HCEC 1CT (cell line): ENCODE results near the gene DMXL1.

Experiments used
- DNase-seq: peaks from one replicate; pipeline ENCODE4 v3.0.0-alpha.2; 2017

DMXL1 gene

GRCh38 chr5:119070828-119071560 is at the start of gene DMXL1:
TSS of gene DMXL1 (plus strand) at chr5:119071087. CDS start at chr5:119071570, 483 bp downstream.
- DNase-seq = peak; percentile 98

GRCh38 chr5:119021149-119021732 is 49.6 kb upstream of the DMXL1 start:
- DNase-seq = no peak

- peak; percentile 54 for DNase-seq
Observed at GRCh38 chr5:119022017-119022745, 48.7 kb upstream of the DMXL1 start.

- no peak for DNase-seq
Observed at GRCh38 chr5:119022773-119023172, 48.1 kb upstream of the DMXL1 start.

GRCh38 chr5:119028575-119028974 is 42.3 kb upstream of the DMXL1 start:
- DNase-seq = no peak

- no peak for DNase-seq
Observed at GRCh38 chr5:119031011-119031886, 39.6 kb upstream of the DMXL1 start.

GRCh38 chr5:119031905-119032304 is 39.0 kb upstream of the DMXL1 start:
- no peak for DNase-seq

- no peak for DNase-seq
Observed at GRCh38 chr5:119032656-119033055, 38.2 kb upstream of the DMXL1 start.

- DNase-seq = no peak
Observed at GRCh38 chr5:119033135-119033534, 37.8 kb upstream of the DMXL1 start.

- DNase-seq = peak; percentile 87
Observed at GRCh38 chr5:119036101-119036762, 34.7 kb upstream of the DMXL1 start.

- DNase-seq = no peak
Observed at GRCh38 chr5:119037496-119038215, 33.2 kb upstream of the DMXL1 start.

- DNase-seq = no peak
Observed at GRCh38 chr5:119048246-119048645, 22.6 kb upstream of the DMXL1 start.

- peak; percentile 80 for DNase-seq
Observed at GRCh38 chr5:119049824-119050449, 20.9 kb upstream of the DMXL1 start.

GRCh38 chr5:119054101-119054500 is 16.8 kb upstream of the DMXL1 start:
- DNase-seq = no peak

- no peak for DNase-seq
Observed at GRCh38 chr5:119055294-119055693, 15.6 kb upstream of the DMXL1 start.

GRCh38 chr5:119058979-119059529 is 11.8 kb upstream of the DMXL1 start:
- no peak for DNase-seq

- no peak for DNase-seq
Observed at GRCh38 chr5:119059740-119060255, 11.1 kb upstream of the DMXL1 start.

GRCh38 chr5:119063579-119064379 is 7.1 kb upstream of the DMXL1 start:
- DNase-seq = peak; percentile 29

GRCh38 chr5:119067450-119067849 is 3.4 kb upstream of the DMXL1 start:
- no peak for DNase-seq

GRCh38 chr5:119070578-119070827 is 384 bp upstream of the DMXL1 start:
- DNase-seq = no peak
